ENCODE measurements around the gene HAUS7. TPM values are rescaled to one million over a fixed set of nuclear protein-coding genes. Genes with fewer than 3 reads are reported as not detected.

The HAUS7 gene
- total RNA-seq, 3 donors from 2014 or later: 19.0 to 26.2 (median 21.9) TPM

GRCh38 chrX:153495362-153495751, 25.0 kb upstream of the HAUS7 start:
- intact Hi-C loops (cut with DNase I; ENCODE audit: low total_unique reads): no loop called here
- peaks cover 0 to 3% of the 10 kb centered on the region in 2 donors for H3K9me3 ChIP-seq
- H3K27ac ChIP-seq: peak overlapping the region in 1 of 2 donors; percentile 70
- peaks cover 5 to 84% of the 10 kb centered on the region in 2 donors for H3K27me3 ChIP-seq
- peak overlapping the region; percentile 32 to 63 (median 37) for H3K4me3 ChIP-seq
- no peak for DNase-seq (ENCODE audit: low spot score in 2 of 2)
- no peaks in the 10 kb centered on the region for H3K36me3 ChIP-seq
- H3K4me1 ChIP-seq: no peaks in the 10 kb centered on the region
- TF ChIP-seq CTCF (IDR thresholded peaks at IDR 0.05): peak in 2 of 3 donors; percentile 1 to 6
- no peak for TF ChIP-seq POLR2A (IDR thresholded peaks at IDR 0.05)
- no peak for TF ChIP-seq POLR2AphosphoS5 (IDR thresholded peaks at IDR 0.05)

GRCh38 chrX:153494541-153495361, 24.4 kb upstream of the HAUS7 start, which contains the start of gene BGN:
BGN (plus strand) TSS chrX:153494980; CDS start chrX:153504632, 9,652 bp downstream.
- intact Hi-C loops (cut with DNase I; ENCODE audit: low total_unique reads): no loop called here
- Histone ChIP-seq H3K36me3 (no peaks in the 10 kb centered on the region), H3K4me1 (no peaks in the 10 kb centered on the region), H3K27me3 (peaks cover 5 to 84% of the 10 kb centered on the region in 2 donors), H3K4me3 (peak within 1 kb of the TSS; percentile 32 to 63 (median 37)), H3K27ac (peak within 1 kb of the TSS in 1 of 2 donors; percentile 70), H3K9me3 (peaks cover 0 to 3% of the 10 kb centered on the region in 2 donors)
- no peak for DNase-seq (ENCODE audit: low spot score in 2 of 2)
- TF ChIP-seq POLR2AphosphoS5 (IDR thresholded peaks at IDR 0.05) (no peak), CTCF (IDR thresholded peaks at IDR 0.05) (peak in 2 of 3 donors; percentile 16)

- Histone ChIP-seq H3K27me3 (peaks cover 5 to 80% of the 10 kb centered on the region in 2 donors), H3K27ac (peak overlapping the region in 1 of 2 donors; percentile 70), H3K4me3 (no peak overlapping the region), H3K36me3 (no peaks in the 10 kb centered on the region), H3K4me1 (no peaks in the 10 kb centered on the region), H3K9me3 (peaks cover 0 to 3% of the 10 kb centered on the region in 2 donors)
- no peak for DNase-seq (ENCODE audit: low spot score in 2 of 2)
- intact Hi-C loops (cut with DNase I; ENCODE audit: low total_unique reads): no loop called here
- no peak for TF ChIP-seq POLR2A (IDR thresholded peaks at IDR 0.05)
- no peak for TF ChIP-seq POLR2AphosphoS5 (IDR thresholded peaks at IDR 0.05)
- TF ChIP-seq CTCF (IDR thresholded peaks at IDR 0.05): no peak
These were observed 23.7 kb upstream of the HAUS7 start for GRCh38 chrX:153494061-153494460.

- H3K4me1 ChIP-seq: no peaks in the 10 kb centered on the region
- no peak overlapping the region for H3K27ac ChIP-seq
- H3K27me3 ChIP-seq: peaks cover 1 to 71% of the 10 kb centered on the region in 2 donors
- no peaks in the 10 kb centered on the region for H3K36me3 ChIP-seq
- H3K9me3 ChIP-seq: peaks cover 0 to 3% of the 10 kb centered on the region in 2 donors
- no peak for TF ChIP-seq POLR2A (IDR thresholded peaks at IDR 0.05)
- no peak for TF ChIP-seq CTCF (IDR thresholded peaks at IDR 0.05)
- no peak for TF ChIP-seq POLR2AphosphoS5 (IDR thresholded peaks at IDR 0.05)
- no peak for DNase-seq (ENCODE audit: low spot score in 2 of 2)
- no peak overlapping the region for H3K4me3 ChIP-seq
- intact Hi-C loops (cut with DNase I; ENCODE audit: low total_unique reads): no loop called here
These were observed 22.7 kb upstream of the HAUS7 start for GRCh38 chrX:153493085-153493484.

- peaks cover 0 to 3% of the 10 kb centered on the region in 2 donors for H3K9me3 ChIP-seq
- H3K36me3 ChIP-seq: no peaks in the 10 kb centered on the region
- no peak for DNase-seq (ENCODE audit: low spot score in 2 of 2)
- no peak overlapping the region for H3K27ac ChIP-seq
- TF ChIP-seq CTCF (IDR thresholded peaks at IDR 0.05): no peak
- TF ChIP-seq POLR2A (IDR thresholded peaks at IDR 0.05): no peak
- no peak for TF ChIP-seq POLR2AphosphoS5 (IDR thresholded peaks at IDR 0.05)
- intact Hi-C loops (cut with DNase I; ENCODE audit: low total_unique reads): no loop called here
- no peak overlapping the region for H3K4me3 ChIP-seq
- H3K4me1 ChIP-seq: no peaks in the 10 kb centered on the region
- peaks cover 0 to 66% of the 10 kb centered on the region in 2 donors for H3K27me3 ChIP-seq
These were observed 22.2 kb upstream of the HAUS7 start for GRCh38 chrX:153492543-153492942.

All from breast epithelium (tissue), 4 donors.